ENCODE data around the gene SLC17A7.

GRCh38 chr19:49408816-49409440 is 32.4 kb downstream of the SLC17A7 start:
- TF ChIP-seq POLR2A (IDR thresholded peaks at IDR 0.05) (no peak), CTCF (IDR thresholded peaks at IDR 0.05) (no peak)

Data from lower leg skin (tissue), 3 donors.